Measurements from ENCODE around the gene REXO5.
A peak's percentile ranks its signal among the peaks of the same experiment; 100 is the strongest.

REXO5 gene

GRCh38 chr16:20765732-20766131, 40.6 kb upstream of the REXO5 start:
- no peak overlapping the region for H3K4me3 ChIP-seq (ENCODE audit: low read depth, low read length)
- TF ChIP-seq CTCF (IDR thresholded peaks at IDR 0.05; ENCODE audit: control insufficient read depth, extremely low read depth, insufficient read depth) = no peak
- no peak for DNase-seq (ENCODE audit: low read depth)

- no peak overlapping the region for H3K4me3 ChIP-seq (ENCODE audit: low read depth, low read length)
- TF ChIP-seq CTCF (IDR thresholded peaks at IDR 0.05; ENCODE audit: control insufficient read depth, extremely low read depth, insufficient read depth) = no peak
- no peak for DNase-seq (ENCODE audit: low read depth)
These were observed 40.0 kb upstream of the REXO5 start for GRCh38 chr16:20766294-20766693.

- DNase-seq (ENCODE audit: low read depth) = no peak
- no peak for TF ChIP-seq CTCF (IDR thresholded peaks at IDR 0.05; ENCODE audit: control insufficient read depth, extremely low read depth, insufficient read depth)
- H3K4me3 ChIP-seq (ENCODE audit: low read depth, low read length) = no peak overlapping the region
These were observed 38.8 kb upstream of the REXO5 start for GRCh38 chr16:20767577-20767976.

GRCh38 chr16:20768121-20768520, 38.2 kb upstream of the REXO5 start:
- TF ChIP-seq CTCF (IDR thresholded peaks at IDR 0.05; ENCODE audit: control insufficient read depth, extremely low read depth, insufficient read depth) = no peak
- H3K4me3 ChIP-seq (ENCODE audit: low read depth, low read length) = no peak overlapping the region
- DNase-seq (ENCODE audit: low read depth) = no peak

GRCh38 chr16:20768818-20769217, 37.5 kb upstream of the REXO5 start:
- no peak overlapping the region for H3K4me3 ChIP-seq (ENCODE audit: low read depth, low read length)
- TF ChIP-seq CTCF (IDR thresholded peaks at IDR 0.05; ENCODE audit: control insufficient read depth, extremely low read depth, insufficient read depth) = no peak
- DNase-seq (ENCODE audit: low read depth) = no peak

- H3K4me3 ChIP-seq (ENCODE audit: low read depth, low read length) = no peak overlapping the region
- TF ChIP-seq CTCF (IDR thresholded peaks at IDR 0.05; ENCODE audit: control insufficient read depth, extremely low read depth, insufficient read depth) = no peak
These were observed 32.6 kb upstream of the REXO5 start for GRCh38 chr16:20773679-20774078.

GRCh38 chr16:20774703-20775362, 31.5 kb upstream of the REXO5 start:
- DNase-seq (ENCODE audit: low read depth) = peak; percentile 22
- no peak overlapping the region for H3K4me3 ChIP-seq (ENCODE audit: low read depth, low read length)
- peak; percentile 72 for TF ChIP-seq CTCF (IDR thresholded peaks at IDR 0.05; ENCODE audit: control insufficient read depth, extremely low read depth, insufficient read depth)

More at GRCh38 chr16:20773679-20774078, 32.6 kb upstream of the REXO5 start:
- no peak for DNase-seq (ENCODE audit: low read depth)
